HG02610 (cell line): ENCODE measurements around the gene SNX13.
A peak's percentile ranks its signal among the peaks of the same experiment; 100 is the strongest.
"Not testable (repeated sequence)": the region's sequence is repeated elsewhere in the genome, so short reads cannot be mapped to it uniquely, and the experiment has no call there.

Source experiments
- ATAC-seq: cut with Tn5 transposase; IDR thresholded peaks from one replicate; pipeline ENCODE4 v1.9.1; 2021; ENCODE audit warnings: mild to moderate bottlenecking, moderate library complexity; ENCODE audit not compliant: unreplicated experiment

The SNX13 gene

GRCh38 chr7:17852361-17852760, 87.9 kb downstream of the SNX13 start:
- ATAC-seq: no peak

GRCh38 chr7:17849504-17849903, 90.8 kb downstream of the SNX13 start:
- ATAC-seq: no peak

- ATAC-seq: no peak
Observed at GRCh38 chr7:17848516-17848915, 91.8 kb downstream of the SNX13 start.

- peak; percentile 72 for ATAC-seq
Observed at GRCh38 chr7:17846935-17847334, 93.4 kb downstream of the SNX13 start.

- ATAC-seq: no peak
Observed at GRCh38 chr7:17845197-17845547, 95.1 kb downstream of the SNX13 start.

GRCh38 chr7:17844514-17845196, 95.6 kb downstream of the SNX13 start:
- ATAC-seq: no peak

- no peak for ATAC-seq
Observed at GRCh38 chr7:17844022-17844421, 96.3 kb downstream of the SNX13 start.

GRCh38 chr7:17843041-17843440, 97.3 kb downstream of the SNX13 start:
- no peak for ATAC-seq

GRCh38 chr7:17832820-17833355, 107.4 kb downstream of the SNX13 start:
- ATAC-seq: no peak

- peak; percentile 53 for ATAC-seq
Observed at GRCh38 chr7:17832242-17832641, 108.1 kb downstream of the SNX13 start.

- no peak for ATAC-seq
Observed at GRCh38 chr7:17830206-17830605, 110.1 kb downstream of the SNX13 start.

GRCh38 chr7:17829001-17829400, 111.3 kb downstream of the SNX13 start:
- ATAC-seq: no peak

GRCh38 chr7:17822547-17823173, 117.6 kb downstream of the SNX13 start:
- no peak for ATAC-seq

GRCh38 chr7:17816903-17817302, 123.4 kb downstream of the SNX13 start:
- ATAC-seq: no peak

- no peak for ATAC-seq
Observed at GRCh38 chr7:17815318-17815717, 125.0 kb downstream of the SNX13 start.

GRCh38 chr7:17814058-17814457, 126.2 kb downstream of the SNX13 start:
- no peak for ATAC-seq

- not testable (repeated sequence) for ATAC-seq
Observed at GRCh38 chr7:17809215-17809614, 131.1 kb downstream of the SNX13 start.

GRCh38 chr7:17807242-17807641, 133.1 kb downstream of the SNX13 start:
- ATAC-seq: no peak

GRCh38 chr7:17806631-17807030, 133.7 kb downstream of the SNX13 start:
- no peak for ATAC-seq

- ATAC-seq: no peak
Observed at GRCh38 chr7:17802056-17802455, 138.2 kb downstream of the SNX13 start.

GRCh38 chr7:17792075-17792936, 148.0 kb downstream of the SNX13 start:
- no peak for ATAC-seq

GRCh38 chr7:17787257-17787656, 153.0 kb downstream of the SNX13 start:
- no peak for ATAC-seq
